Measurements from ENCODE around the gene LMX1B.

- TF ChIP-seq, protein P1, sequence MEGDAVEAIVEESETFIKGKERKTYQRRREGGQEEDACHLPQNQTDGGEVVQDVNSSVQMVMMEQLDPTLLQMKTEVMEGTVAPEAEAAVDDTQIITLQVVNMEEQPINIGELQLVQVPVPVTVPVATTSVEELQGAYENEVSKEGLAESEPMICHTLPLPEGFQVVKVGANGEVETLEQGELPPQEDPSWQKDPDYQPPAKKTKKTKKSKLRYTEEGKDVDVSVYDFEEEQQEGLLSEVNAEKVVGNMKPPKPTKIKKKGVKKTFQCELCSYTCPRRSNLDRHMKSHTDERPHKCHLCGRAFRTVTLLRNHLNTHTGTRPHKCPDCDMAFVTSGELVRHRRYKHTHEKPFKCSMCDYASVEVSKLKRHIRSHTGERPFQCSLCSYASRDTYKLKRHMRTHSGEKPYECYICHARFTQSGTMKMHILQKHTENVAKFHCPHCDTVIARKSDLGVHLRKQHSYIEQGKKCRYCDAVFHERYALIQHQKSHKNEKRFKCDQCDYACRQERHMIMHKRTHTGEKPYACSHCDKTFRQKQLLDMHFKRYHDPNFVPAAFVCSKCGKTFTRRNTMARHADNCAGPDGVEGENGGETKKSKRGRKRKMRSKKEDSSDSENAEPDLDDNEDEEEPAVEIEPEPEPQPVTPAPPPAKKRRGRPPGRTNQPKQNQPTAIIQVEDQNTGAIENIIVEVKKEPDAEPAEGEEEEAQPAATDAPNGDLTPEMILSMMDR (IDR thresholded peaks at IDR 0.05): no peak
- no peak for TF ChIP-seq POLR2A (IDR thresholded peaks at IDR 0.05)
These were observed 15.4 kb downstream of the LMX1B start for GRCh38 chr9:126628969-126629674.
